SK-N-DZ (cell line): ENCODE data around the gene GRIA2. TPM values are rescaled to one million over a fixed set of nuclear protein-coding genes. Genes with fewer than 3 reads are reported as not detected.
"Not testable (repeated sequence)": the region's sequence is repeated elsewhere in the genome, so short reads cannot be mapped to it uniquely, and the experiment has no call there.

Source experiments
- DNase-seq: peaks from one replicate; pipeline ENCODE4 v3.0.0-alpha.2; 2015; ENCODE audit warnings: low spot score
- polyA plus RNA-seq, 2 experiments: library from polyadenylated mRNA; depleted of rRNA; stranded (reverse); fragments of >200 nt; gene quantifications; 2 replicates each; pipeline ENCODE4 v1.2.3, GENCODE V29; 2014

Gene GRIA2
- 0.92 and 1.6 TPM in 2 replicates for polyA plus RNA-seq (2014; cell fraction: cytosol; rRNA removed)
- 15.5 and 16.3 TPM in 2 replicates for polyA plus RNA-seq (2014; cell fraction: nucleus; rRNA removed)

DNA sequence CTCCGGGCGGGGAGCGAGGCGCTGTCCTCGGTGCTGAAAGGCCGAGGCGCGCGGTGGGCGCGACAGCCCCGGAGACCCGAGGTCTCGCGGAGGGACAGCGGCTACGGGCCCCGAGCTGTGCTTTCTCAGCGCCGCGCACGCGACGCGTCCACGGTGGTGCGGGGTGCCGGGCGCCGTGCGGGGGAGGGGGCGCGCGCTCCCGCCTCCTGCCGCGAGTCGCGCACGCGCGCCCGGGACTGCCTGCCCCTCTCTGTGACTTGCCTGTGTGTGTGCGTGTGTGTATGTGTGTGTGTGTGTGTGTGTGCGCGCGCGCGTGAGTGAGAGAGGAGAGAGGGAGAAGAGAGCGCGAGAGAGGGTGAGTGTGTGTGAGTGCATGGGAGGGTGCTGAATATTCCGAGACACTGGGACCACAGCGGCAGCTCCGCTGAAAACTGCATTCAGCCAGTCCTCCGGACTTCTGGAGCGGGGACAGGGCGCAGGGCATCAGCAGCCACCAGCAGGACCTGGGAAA is at the start of gene GRIA2:
Gene GRIA2 (plus strand): TSS at position 358 of the 511 bp plus-strand sequence. CDS start 315 bp downstream, outside the sequence.
- DNase-seq, result peak; percentile 58

DNA sequence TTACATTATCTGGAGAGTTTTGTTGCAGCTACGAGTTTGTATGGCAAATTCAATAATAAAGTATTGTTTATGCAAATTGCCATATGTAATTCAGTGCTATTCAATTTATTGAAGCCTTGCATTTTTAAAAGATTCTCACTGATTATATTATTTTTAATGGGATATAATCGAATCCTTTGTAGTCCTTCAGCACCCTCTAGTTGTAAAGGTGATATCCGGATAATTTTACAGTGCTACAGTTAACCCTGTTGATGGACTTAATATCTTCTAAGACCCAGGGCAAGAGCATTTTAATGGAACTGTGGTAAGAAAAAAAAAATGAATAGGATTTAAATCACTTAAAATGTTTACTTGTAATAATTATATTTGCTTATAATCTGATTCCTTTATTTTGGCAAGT is 48.5 kb upstream of the GRIA2 start:
- no peak for DNase-seq

DNA sequence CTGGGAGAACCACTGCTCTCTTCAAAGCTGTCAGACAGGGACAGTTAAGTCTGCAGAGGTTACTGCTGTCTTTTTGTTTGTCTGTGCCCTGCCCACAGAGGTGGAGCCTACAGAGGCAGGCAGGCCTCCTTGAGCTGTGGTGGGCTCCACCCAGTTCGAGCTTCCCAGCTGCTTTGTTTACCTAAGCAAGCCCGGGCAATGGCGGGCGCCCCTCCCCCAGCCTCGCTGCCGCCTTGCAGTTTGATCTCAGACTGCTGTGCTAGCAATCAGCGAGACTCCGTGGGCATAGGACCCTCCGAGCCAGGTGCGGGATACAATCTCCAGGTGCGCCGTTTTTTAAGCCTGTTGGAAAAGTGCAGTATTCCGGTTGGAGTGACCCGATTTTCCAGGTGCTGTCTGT is 40.3 kb upstream of the GRIA2 start:
- not testable (repeated sequence) for DNase-seq

DNA sequence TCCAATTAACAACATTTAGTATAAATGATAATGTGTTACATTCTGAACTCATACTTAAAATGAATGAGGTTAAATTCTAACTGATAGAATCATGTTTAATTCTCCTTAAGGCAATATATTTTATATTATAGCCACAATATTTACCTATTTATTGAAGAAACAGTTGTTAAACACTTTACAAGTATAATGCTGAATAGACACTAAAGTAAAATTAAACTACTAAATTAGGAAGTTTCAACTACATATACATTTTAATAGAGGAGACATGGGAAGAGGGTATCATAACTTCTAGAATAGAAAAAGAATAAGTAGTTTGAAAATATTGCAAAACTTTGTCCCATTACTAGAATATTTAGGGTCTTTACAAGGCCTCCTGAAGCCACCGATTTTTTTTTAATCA is 36.2 kb upstream of the GRIA2 start:
- DNase-seq, result no peak

DNA sequence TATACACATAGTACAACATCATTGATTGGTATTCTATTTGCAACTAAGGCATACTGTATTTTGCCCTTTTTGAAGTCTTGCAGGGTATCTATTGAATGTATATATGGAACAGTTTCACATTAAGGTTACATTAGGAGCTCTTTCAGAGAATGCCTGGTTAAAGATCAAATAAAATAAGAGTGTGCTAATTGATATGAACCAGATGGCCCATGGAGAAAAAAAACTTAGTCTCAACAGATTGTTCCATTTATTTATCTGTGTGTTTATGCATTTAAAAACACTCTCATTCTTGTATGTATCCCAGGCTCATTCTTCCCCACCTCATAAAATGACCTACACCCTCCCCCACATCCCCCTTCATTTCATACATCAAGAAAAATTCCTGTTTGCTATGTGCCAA is 35.2 kb upstream of the GRIA2 start:
- peak; percentile 56 for DNase-seq

DNA sequence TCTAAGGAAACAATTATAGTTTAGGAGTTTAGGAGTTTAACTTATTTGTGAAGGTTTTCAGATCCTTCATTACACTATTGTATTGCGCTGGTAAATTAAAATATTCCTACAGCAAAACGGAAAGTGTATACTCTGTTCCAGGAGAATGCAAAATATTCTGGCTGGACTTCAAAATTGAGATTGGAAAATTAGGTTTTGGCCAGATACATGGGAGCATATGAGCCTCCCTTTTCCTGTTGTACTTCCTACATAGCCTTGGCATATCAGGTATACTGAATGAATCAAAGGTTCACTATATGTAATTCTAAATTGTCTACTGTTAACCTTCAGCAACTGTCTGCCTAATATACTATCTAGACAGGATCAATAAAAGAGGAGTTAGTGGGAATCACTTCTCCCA is 25.2 kb upstream of the GRIA2 start:
- no peak for DNase-seq

DNA sequence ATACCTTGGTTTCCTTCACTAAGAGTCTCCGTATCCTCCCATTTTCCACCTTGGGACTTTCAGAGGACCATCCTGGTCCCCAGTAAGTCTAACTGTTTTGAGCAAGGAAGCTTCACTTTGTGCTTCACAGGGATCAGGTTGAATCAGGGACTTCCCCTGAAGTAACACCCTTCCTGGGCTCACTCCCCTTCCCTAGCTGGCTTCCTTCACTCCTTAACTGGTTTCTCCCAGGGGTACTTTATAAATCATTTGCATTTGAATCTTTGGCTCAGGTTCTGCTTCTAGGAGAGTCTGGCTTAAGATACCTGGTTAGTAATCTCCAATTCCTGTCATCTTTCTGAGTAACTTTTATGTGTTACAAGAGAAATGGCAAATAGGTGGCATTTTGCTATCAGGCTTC is 24.5 kb upstream of the GRIA2 start:
- no peak for DNase-seq

DNA sequence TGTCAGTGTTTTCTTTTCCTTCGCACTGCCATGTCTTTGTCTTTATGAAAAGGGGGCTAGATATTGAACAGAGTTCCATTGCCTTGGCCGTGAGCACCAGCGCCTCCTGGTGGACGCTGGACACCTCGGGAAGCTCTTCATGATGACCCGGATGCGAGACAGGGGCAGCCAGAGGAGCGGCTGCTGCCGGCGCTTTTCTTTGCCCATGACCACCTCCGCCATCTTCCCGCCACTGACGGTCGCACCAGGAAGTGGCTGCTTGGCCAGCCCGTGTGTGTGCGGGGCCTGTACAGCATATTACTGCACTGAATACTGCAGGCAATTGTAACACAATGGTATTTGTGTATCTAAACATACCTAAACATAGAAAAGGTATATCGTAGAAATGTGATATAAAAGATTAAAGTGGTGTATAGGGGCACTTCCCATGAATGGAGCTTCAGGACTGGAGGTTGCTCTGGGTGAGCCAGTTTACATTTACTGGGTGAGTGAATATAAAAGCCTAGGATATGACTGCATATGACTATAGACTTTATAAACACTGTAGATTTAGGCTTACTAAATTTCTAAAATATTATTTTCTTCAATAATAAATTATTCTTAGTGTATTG is 15.8 kb upstream of the GRIA2 start:
- no peak for DNase-seq

DNA sequence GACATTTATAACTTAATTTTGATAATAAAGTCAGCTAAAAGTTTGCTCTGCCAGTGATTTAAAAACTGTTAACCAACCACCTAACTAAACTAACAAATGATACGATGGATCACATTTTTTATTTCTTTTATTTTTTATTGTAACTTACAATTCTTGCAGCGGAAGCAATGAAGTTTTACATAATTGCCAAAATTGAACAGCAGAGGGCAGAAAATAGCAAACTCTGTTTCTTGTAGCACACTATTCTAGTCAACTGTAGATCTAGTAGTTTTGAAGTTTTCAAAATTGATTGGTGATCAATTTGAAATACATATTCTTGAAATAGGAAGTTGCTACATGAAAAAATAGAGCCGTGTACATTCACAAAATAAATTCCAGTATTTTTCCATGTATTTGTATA is 2.8 kb upstream of the GRIA2 start:
- no peak for DNase-seq

DNA sequence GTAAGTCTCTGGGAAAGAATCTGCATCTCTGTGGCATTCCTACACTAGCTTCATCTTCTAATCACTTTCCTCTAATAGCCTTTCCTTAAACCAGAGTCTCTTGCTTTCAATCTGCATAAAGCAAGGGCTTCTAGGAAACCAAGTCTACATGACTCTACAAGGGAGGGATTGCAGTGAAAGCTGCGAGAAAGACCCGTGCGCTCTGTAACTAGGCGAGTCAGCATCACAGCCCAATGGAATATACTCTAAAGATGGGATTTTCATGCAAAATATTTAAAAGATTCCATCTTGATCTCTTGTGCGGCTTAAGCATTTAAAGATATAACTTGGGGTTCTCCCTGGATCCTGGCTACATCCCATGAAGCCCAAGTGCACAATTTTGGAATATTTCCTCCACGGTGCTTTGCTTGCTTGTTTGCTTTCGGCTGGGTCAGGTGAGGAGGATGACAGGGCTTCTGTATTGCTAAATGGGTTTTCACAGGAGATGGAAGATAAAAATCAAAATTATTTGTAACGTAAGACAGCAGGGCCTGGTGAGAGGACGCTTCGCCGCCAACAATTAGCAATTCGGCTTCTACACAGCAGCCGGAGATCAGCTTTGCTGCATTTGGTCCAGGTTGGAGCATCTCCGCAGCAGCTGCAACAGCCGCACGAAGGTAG is 687 bp upstream of the GRIA2 start:
- no peak for DNase-seq

DNA sequence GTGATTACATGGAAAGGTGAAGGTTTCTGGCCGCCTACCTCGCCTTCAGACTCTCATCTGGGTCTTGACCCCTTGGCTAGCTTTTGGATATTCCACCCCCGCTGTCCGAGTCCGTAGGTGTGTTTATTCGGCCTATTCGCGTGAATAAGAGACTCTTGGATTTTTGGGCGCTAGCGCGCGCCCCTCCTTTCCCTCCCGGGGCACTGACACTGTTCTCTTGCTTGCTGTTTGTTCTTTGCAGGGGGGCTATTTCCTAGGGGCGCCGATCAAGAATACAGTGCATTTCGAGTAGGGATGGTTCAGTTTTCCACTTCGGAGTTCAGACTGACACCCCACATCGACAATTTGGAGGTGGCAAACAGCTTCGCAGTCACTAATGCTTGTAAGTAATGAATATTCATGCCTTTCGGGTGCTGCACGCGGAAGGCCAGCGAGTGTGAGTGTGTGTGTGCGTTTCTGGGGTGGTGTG is 932 bp downstream of the GRIA2 start:
- no peak for DNase-seq

DNA sequence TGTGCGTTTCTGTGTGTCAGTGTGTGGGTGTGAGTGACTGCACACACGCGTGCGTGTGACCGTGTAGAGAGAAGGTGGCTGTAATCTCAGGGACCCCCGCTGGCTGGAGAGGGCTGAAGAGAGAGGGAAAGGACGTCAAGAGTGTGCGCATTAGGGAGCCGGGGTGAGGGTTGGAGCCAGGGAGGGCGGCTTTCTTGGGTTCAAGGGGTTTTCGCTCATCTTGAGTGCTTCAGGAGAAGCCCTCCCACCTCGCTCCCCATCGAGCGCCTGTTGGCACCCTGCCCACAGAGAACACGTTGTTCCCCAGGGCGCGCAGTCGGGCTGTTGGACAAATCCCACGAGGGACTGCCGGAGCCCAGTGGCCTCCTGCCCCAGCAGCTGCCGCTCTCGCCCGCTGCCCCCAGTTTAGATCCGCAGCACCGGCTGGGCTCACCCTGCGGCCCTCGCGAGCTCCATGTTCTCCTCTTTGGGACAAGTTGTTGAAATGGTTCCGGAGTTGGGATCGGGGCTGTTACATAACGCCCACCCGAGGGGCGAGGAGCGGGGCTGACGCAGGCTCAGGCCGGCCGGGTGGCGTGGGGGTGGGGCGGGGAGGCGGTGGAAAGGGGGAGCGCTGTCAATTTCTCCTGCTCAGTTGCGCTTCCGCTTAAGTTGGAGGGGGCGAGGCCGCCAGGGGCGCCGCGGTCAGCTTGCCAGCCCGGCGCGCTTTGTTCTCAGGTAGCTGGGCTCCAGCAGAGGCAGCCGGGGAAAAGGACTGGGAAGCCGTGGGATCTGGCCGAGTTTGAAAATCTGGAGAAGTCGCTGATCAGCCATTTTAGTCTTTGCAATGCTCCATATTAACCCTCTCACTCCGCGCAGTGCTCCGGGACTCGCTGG is 1.6 kb downstream of the GRIA2 start:
- peak; percentile 54 for DNase-seq

DNA sequence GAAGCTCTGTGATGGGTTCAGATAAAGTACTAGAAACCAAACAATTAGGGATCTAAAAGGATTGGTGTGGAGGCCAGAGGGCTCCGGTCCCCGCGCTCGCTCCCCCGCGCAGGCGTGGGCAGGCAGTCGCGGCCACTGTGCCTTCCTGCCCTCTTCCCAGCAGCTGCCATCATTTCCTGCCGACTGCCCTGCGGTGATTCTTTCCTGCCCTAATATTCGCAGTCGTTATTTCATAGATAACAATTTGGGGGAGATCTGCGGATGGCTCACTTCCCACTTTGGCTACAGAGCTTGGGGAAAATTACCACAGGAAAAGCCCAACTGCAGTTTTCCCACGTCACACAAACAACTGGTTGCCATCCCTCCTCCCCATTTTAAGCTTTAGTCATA is 2.2 kb downstream of the GRIA2 start:
- no peak for DNase-seq

DNA sequence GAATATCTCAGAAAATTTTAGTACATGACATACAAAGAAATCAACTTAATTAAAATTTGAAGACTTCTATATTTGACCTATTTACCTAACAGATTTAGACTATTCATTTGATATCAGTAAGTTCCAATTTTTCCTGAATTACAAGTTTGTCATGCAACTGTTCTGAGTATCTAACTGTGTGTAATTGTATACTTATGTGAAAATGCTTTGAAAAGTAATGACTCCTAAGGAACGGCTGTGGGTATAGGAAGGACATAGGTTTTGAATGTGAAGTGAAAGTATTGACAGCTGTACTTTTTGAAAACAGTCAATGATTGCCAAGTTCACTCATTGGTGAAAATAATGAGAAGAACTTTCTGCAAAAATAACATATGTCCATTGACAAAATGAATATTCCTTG is 2.9 kb downstream of the GRIA2 start:
- DNase-seq, result no peak

DNA sequence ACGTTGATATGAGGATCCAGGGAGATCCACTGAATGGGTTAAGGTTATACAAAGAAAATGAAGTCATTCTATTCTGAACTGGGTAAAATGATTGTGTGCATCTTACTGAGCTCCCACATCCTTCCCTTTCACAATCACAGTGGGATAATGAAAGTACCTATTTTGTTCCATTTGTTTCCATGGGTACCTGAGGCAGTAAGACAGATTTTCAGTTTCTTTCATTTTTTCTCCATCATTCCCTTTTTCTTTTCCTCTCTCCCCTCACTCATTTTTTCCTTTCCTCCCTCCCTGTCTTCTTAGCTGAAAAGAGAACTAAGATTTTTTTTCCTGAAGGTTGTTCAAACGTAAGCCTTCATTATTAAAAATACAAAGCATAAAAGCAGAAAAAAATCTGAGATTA is 4.6 kb downstream of the GRIA2 start:
- DNase-seq, result no peak

DNA sequence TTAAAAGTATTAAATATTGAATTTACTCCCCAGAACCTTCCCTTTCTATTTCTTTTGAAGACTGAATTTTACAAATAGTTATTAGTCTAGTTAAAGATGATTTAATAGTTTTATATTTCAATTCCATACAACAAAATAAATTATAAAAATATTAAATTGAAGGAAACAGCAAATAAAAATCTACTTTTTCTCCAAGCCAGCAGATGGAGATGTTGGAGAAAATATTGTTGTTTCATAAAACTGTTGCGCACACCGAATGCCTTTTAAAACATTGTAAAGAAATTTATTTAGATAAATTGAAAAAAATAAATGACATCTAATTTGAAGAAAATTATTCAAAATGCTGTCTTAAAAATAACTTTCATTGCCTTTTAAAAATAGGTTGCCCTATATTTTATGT is 5.5 kb downstream of the GRIA2 start:
- no peak for DNase-seq

DNA sequence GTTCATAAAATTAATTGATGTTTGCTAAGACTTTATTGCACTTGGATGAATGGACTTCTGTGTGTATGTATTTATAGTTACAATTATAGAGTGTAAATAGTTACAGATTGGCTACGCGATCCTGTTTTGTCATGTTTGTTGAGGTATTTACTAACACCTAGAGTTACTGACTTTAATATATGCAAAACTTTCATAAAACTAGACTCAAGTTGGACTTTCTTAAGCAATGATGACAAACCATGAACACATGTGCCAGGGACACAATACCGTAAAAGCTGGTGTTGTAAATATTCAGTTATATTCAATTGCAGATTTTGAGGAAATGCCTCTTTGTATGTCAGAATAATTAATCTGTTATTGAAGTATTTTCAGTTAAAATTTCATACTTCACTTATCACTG is 6.1 kb downstream of the GRIA2 start:
- no peak for DNase-seq

DNA sequence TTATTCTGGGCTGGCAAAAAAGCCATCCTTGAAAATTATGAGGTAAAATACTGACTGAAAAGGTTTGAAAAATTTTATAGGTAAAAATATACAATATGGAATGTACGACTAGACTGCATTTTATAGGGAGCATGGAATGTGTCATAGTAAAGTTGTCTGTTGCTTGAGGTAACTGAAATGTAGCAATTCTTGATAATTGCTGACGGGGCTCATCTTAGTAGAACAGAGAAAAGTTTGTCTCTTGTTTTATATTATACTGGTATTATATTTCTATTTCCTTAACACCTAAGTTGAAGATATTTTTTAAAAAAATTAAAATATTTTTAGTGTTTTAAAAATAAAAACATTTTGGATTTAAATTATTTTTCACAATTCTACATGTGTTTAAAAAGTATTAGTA is 11.0 kb downstream of the GRIA2 start:
- no peak for DNase-seq

DNA sequence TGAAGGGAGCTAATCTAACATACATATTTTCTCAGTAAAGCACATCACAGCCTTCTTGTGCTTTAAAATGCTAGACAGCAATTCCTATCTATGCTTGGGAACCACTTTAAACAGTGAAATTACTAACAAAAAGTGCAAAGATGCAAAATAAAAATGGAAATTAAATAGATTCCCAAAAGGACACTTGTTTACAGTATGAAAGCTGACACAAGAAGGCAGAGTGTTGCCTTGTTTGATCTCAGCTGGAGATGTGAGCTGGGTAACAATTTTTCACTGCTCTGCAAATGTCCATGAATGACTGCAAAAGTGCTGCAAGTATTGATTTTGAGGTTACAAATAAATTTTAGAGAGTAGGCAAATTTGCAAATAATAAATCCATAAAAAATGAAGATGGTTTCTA is 22.3 kb downstream of the GRIA2 start:
- DNase-seq, result no peak

DNA sequence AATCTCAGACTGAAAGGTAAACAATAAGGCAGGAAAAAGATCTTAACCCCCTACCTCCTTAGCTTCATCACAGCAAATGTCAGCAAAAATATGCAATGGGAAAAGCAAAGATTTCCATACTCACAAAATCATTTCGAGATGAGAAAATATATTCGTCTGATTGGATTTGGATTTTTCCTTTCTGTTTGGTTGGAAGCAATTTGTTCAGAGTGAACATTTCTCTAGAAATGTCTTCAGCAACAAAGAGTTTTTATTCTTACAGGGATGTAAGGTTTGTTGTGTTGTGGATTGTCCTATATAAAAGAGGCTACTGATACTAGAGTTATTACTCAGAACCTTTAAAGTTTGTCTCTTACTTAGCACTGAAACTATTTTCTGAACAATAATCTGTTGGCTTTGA is 23.8 kb downstream of the GRIA2 start:
- DNase-seq, result no peak

DNA sequence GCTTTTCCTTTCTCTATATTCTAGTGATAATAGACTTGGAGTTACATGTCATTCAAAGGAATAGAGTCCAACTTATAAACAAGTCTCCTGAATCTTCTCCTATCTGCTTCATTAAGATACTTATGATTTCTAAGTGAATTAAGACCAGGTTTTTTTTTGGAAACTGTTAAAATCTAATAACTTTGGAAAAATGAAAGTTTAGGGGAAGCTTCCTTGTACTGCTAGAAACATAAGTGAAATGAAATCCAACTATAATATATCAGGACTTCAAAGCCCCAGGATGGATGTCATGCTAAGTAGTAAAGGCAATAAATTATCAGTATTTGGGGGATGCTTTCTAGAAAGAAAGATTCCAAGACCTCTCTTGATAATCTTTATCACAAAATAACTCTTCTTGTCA is 24.8 kb downstream of the GRIA2 start:
- no peak for DNase-seq

DNA sequence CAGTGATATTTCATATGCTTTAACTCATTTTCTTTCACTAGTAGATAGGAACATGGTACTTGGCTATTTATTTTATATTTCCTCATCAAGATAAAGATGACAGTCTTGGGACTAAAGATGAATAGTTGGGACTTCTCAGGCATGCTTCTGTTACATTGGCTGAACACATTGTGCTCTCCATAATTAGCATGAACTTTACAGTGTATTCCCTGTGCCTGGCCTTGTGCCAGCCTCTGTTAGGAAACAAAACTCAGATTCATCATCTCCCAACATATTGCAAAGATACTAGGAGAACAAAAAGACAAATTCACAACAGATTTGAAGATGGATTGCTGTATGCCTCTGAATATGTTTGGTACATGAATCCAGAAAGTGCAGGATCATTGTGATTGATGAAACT is 26.4 kb downstream of the GRIA2 start:
- no peak for DNase-seq
